ENCODE results near the gene LRIG1. TPM values are rescaled to one million over a fixed set of nuclear protein-coding genes. Genes with fewer than 3 reads are reported as not detected.

LRIG1 gene
- total and polyA plus RNA-seq, 2 donors from 2014 or later, result 8.2 to 20.6 TPM

DNA sequence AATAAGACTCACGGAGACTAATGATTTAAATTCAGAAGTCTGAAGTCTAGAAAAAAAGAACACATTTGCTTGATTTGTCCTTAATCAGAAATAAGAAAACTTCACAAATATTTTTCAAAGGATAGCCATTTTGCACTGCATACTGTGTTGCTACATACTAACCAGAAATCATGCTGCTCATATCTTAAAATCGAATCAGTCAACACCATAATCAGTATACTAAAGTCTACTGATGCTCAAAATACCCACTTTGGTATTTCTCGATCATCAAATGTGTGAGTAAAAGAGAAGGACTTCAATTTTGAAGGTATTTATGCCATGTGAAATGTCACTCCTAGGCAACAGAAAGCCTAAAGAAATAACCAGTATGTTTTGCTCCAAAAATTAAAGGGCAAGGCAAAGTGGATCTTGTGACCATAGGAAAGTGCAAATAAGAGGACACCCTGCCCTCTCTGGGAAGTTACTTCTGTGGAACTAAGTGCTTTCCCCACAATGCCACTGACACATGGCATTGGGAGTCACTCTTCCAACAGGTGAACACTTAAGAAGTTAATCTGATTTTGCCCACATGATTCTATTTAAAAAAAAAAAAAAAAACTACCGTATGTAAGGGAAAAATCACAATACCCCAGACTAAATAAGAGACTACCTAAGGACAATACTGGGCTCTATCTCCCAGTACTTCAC lies 2.7 kb downstream of the LRIG1 start:
- no peak overlapping the region for H3K27ac ChIP-seq (ENCODE audit: low read depth in 2 of 2, low read length in 2 of 2)
- H3K36me3 ChIP-seq (ENCODE audit: control insufficient read depth in 2 of 3, insufficient read depth in 3 of 3, low read length in 3 of 3), result no peaks in the 10 kb centered on the region
- no peaks in the 10 kb centered on the region for H3K27me3 ChIP-seq (ENCODE audit: control insufficient read depth, insufficient read depth, low read length)
- peaks cover 0 to 12% (median 9%) of the 10 kb centered on the region in 3 donors for H3K4me1 ChIP-seq (ENCODE audit: control insufficient read depth in 2 of 3, insufficient read depth in 2 of 3, low read depth in 1 of 3, low read length in 3 of 3)
- peak overlapping the region in 1 of 3 donors; percentile 4 for H3K4me3 ChIP-seq (ENCODE audit: low read length in 3 of 3)
- FAIRE-seq (no peak), DNase-seq (no peak)
- H3K9me3 ChIP-seq (ENCODE audit: control insufficient read depth in 2 of 3, insufficient read depth in 1 of 3, low read length in 3 of 3), result no peaks in the 10 kb centered on the region
- TF ChIP-seq CTCF (IDR thresholded peaks at IDR 0.05; ENCODE audit: borderline replicate concordance, extremely low read depth, insufficient read depth), result no peak
- H3K9ac ChIP-seq (ENCODE audit: low read length in 3 of 3), result no peak overlapping the region
- intact Hi-C loops (cut with DNase I), result no loop called here

DNA sequence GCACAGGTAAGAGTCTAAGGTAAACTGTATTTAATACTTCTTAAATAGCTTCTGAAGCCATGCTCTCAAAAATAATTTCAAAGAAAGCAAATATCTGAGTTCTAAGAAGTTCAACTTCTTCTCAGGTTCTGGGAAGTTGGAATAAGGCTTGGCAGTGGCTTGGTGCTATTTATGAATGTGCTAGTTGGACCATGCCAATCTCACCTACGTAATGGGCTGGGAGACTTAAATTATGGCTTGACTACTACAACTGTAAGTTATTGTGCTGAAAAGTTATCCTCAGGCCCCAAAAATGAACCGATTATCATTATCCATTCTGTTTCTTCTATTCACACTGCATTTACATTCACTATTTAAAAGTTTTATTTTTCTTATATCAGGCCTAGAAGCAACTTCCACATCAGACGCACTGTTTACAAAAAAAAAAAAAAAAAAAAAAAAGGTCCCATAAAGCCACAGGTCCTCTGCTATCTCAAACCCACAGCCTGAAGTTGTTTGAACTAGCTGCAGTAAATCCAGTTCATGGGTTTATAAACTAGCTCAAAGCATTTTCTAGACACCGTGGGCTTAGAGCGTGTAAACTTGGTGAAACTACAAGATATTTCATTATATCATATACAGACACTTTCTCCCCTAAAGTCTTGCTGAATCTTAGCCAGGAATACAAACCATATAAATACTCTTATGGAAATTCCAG lies 3.4 kb downstream of the LRIG1 start:
- no peak for TF ChIP-seq CTCF (IDR thresholded peaks at IDR 0.05; ENCODE audit: borderline replicate concordance, extremely low read depth, insufficient read depth)
- H3K4me1 ChIP-seq (ENCODE audit: control insufficient read depth in 2 of 3, insufficient read depth in 2 of 3, low read depth in 1 of 3, low read length in 3 of 3), result peaks cover 0 to 12% (median 9%) of the 10 kb centered on the region in 3 donors
- intact Hi-C loops (cut with DNase I), result no loop called here
- DNase-seq, result no peak
- H3K9ac ChIP-seq (ENCODE audit: low read length in 3 of 3), result no peak overlapping the region
- H3K9me3 ChIP-seq (ENCODE audit: control insufficient read depth in 2 of 3, insufficient read depth in 1 of 3, low read length in 3 of 3), result no peaks in the 10 kb centered on the region
- FAIRE-seq, result no peak
- no peaks in the 10 kb centered on the region for H3K27me3 ChIP-seq (ENCODE audit: control insufficient read depth, insufficient read depth, low read length)
- H3K4me3 ChIP-seq (ENCODE audit: low read length in 3 of 3), result peak overlapping the region in 1 of 3 donors; percentile 4
- H3K27ac ChIP-seq (ENCODE audit: low read depth in 2 of 2, low read length in 2 of 2), result no peak overlapping the region
- H3K36me3 ChIP-seq (ENCODE audit: control insufficient read depth in 2 of 3, insufficient read depth in 3 of 3, low read length in 3 of 3), result no peaks in the 10 kb centered on the region

- no peaks in the 10 kb centered on the region for H3K27me3 ChIP-seq (ENCODE audit: control insufficient read depth, insufficient read depth, low read length)
- intact Hi-C loops (cut with DNase I), result no loop called here
- no peak for TF ChIP-seq CTCF (IDR thresholded peaks at IDR 0.05; ENCODE audit: borderline replicate concordance, extremely low read depth, insufficient read depth)
- H3K9ac ChIP-seq (ENCODE audit: low read length in 3 of 3), result no peak overlapping the region
- no peaks in the 10 kb centered on the region for H3K9me3 ChIP-seq (ENCODE audit: control insufficient read depth in 2 of 3, insufficient read depth in 1 of 3, low read length in 3 of 3)
- H3K4me3 ChIP-seq (ENCODE audit: low read length in 3 of 3), result no peak overlapping the region
- no peak overlapping the region for H3K27ac ChIP-seq (ENCODE audit: low read depth in 2 of 2, low read length in 2 of 2)
- H3K36me3 ChIP-seq (ENCODE audit: control insufficient read depth in 2 of 3, insufficient read depth in 3 of 3, low read length in 3 of 3), result no peaks in the 10 kb centered on the region
- no peak for FAIRE-seq
- no peak for DNase-seq
- peaks cover 0 to 12% (median 9%) of the 10 kb centered on the region in 3 donors for H3K4me1 ChIP-seq (ENCODE audit: control insufficient read depth in 2 of 3, insufficient read depth in 2 of 3, low read depth in 1 of 3, low read length in 3 of 3)
Measured at GRCh38 chr3:66496746-66497145, 4.1 kb downstream of the LRIG1 start.
